A549 (cell line): ENCODE measurements around the gene RBM47.

Experiments used
- CEBPB ChIP-seq, 2 experiments: fragments of >200 bp in 1 of 2; sonication (Bioruptor Twin) in 1 of 2; formaldehyde crosslinking in 1 of 2; IDR thresholded peaks; 2 replicates each; pipeline ENCODE4 v1.6.1; 2012 to 2016
- EP300 ChIP-seq, 2 experiments: fragments of >200 bp; sonication (Bioruptor Twin); formaldehyde crosslinking; IDR thresholded peaks; 2 replicates in 1 of 2; 3 replicates in 1 of 2; pipeline ENCODE4 v1.6.1; 2016 to 2017
- HDAC2 ChIP-seq: fragments of 200-600 bp; sonication (generic); IDR thresholded peaks from 2 replicates; pipeline ENCODE4 v1.6.1; 2016
- POLR2A ChIP-seq: IDR thresholded peaks from 2 replicates; pipeline ENCODE4 v1.6.1; 2012; ENCODE audit warnings: mild to moderate bottlenecking, low read length
- RAD21 ChIP-seq, 2 experiments: fragments of >200 bp in 1 of 2; sonication (Bioruptor Twin) in 1 of 2; formaldehyde crosslinking in 1 of 2; IDR thresholded peaks in 1 of 2; conservative IDR thresholded peaks in 1 of 2; 2 replicates in 1 of 2; 3 replicates in 1 of 2; pipeline ENCODE4 v1.6.1; 2012 to 2018; ENCODE audit warnings: inconsistent platforms in 1 of 2
- RFX5 ChIP-seq: fragments of 450-650 bp; IDR thresholded peaks from 2 replicates; pipeline ENCODE4 v1.7.1; 2014; ENCODE audit warnings: antibody characterized with exemption, mild to moderate bottlenecking, moderate library complexity
- ZNF302 ChIP-seq: fragments of 250-450 bp; sonication (Bioruptor Pico); IDR thresholded peaks from 2 replicates; pipeline ENCODE4 v1.9.0; 2021; ENCODE audit warnings: inconsistent platforms, mild to moderate bottlenecking, moderate library complexity
- TF ChIP-seq, protein P1 (sequence below): fragments of >200 bp; sonication (Bioruptor Twin); formaldehyde crosslinking; IDR thresholded peaks from 3 replicates; pipeline ENCODE4 v1.5.1; 2016
- TF ChIP-seq, protein P2 (sequence below): fragments of 250-450 bp; sonication (Bioruptor Pico); IDR thresholded peaks from 2 replicates; pipeline ENCODE4 v1.5.0; 2021; ENCODE audit warnings: mild to moderate bottlenecking, moderate library complexity, borderline replicate concordance
- TF ChIP-seq, protein P3 (sequence below): fragments of 200-600 bp; sonication (generic); IDR thresholded peaks from 2 replicates; pipeline ENCODE4 v1.6.1; 2016; ENCODE audit warnings: antibody characterized with exemption, mild to moderate bottlenecking, moderate library complexity

DNA sequence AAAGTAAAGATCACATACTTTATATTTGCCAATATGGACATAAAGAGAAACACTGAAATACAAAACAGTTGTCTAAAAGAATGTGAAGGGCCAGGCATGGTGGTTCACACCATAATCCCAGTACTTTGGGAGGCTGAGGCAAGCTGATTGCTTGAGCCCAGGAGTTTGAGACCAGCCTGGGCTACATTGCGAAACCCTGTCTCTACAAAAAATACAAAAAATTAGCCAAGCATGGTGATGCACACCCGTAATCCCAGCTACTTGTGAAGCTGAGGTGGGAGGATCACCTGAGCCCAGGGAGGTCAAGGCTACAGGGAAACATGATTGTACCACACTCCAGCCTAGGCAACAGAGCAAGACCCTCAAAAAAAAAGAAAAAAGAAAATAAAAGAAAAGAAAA is 11.8 kb downstream of the RBM47 start:
- TF ChIP-seq, protein P1, sequence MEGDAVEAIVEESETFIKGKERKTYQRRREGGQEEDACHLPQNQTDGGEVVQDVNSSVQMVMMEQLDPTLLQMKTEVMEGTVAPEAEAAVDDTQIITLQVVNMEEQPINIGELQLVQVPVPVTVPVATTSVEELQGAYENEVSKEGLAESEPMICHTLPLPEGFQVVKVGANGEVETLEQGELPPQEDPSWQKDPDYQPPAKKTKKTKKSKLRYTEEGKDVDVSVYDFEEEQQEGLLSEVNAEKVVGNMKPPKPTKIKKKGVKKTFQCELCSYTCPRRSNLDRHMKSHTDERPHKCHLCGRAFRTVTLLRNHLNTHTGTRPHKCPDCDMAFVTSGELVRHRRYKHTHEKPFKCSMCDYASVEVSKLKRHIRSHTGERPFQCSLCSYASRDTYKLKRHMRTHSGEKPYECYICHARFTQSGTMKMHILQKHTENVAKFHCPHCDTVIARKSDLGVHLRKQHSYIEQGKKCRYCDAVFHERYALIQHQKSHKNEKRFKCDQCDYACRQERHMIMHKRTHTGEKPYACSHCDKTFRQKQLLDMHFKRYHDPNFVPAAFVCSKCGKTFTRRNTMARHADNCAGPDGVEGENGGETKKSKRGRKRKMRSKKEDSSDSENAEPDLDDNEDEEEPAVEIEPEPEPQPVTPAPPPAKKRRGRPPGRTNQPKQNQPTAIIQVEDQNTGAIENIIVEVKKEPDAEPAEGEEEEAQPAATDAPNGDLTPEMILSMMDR: no peak
- TF ChIP-seq CEBPB (IDR thresholded peaks at IDR 0.05) (peak in 1 of 2 experiments; percentile 84; a peak in 2 of 4 replicates), RAD21 (conservative IDR thresholded peaks at IDR 0.05 in 1 of 2, IDR thresholded peaks at IDR 0.05 in 1 of 2) (no peak), EP300 (IDR thresholded peaks at IDR 0.05) (no peak), RFX5 (no peak), POLR2A (no peak), ZNF302 (no peak), HDAC2 (no peak)
- TF ChIP-seq, protein P2, sequence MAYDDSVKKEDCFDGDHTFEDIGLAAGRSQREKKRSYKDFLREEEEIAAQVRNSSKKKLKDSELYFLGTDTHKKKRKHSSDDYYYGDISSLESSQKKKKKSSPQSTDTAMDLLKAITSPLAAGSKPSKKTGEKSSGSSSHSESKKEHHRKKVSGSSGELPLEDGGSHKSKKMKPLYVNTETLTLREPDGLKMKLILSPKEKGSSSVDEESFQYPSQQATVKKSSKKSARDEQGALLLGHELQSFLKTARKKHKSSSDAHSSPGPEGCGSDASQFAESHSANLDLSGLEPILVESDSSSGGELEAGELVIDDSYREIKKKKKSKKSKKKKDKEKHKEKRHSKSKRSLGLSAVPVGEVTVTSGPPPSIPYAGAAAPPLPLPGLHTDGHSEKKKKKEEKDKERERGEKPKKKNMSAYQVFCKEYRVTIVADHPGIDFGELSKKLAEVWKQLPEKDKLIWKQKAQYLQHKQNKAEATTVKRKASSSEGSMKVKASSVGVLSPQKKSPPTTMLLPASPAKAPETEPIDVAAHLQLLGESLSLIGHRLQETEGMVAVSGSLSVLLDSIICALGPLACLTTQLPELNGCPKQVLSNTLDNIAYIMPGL (CRISPR knock-in tag): no peak
- TF ChIP-seq, protein P3, sequence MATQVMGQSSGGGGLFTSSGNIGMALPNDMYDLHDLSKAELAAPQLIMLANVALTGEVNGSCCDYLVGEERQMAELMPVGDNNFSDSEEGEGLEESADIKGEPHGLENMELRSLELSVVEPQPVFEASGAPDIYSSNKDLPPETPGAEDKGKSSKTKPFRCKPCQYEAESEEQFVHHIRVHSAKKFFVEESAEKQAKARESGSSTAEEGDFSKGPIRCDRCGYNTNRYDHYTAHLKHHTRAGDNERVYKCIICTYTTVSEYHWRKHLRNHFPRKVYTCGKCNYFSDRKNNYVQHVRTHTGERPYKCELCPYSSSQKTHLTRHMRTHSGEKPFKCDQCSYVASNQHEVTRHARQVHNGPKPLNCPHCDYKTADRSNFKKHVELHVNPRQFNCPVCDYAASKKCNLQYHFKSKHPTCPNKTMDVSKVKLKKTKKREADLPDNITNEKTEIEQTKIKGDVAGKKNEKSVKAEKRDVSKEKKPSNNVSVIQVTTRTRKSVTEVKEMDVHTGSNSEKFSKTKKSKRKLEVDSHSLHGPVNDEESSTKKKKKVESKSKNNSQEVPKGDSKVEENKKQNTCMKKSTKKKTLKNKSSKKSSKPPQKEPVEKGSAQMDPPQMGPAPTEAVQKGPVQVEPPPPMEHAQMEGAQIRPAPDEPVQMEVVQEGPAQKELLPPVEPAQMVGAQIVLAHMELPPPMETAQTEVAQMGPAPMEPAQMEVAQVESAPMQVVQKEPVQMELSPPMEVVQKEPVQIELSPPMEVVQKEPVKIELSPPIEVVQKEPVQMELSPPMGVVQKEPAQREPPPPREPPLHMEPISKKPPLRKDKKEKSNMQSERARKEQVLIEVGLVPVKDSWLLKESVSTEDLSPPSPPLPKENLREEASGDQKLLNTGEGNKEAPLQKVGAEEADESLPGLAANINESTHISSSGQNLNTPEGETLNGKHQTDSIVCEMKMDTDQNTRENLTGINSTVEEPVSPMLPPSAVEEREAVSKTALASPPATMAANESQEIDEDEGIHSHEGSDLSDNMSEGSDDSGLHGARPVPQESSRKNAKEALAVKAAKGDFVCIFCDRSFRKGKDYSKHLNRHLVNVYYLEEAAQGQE: no peak
